Measurements from ENCODE around the gene ADPRH. TPM values are rescaled to one million over a fixed set of nuclear protein-coding genes. Genes with fewer than 3 reads are reported as not detected.
"Not testable (repeated sequence)": the region's sequence is repeated elsewhere in the genome, so short reads cannot be mapped to it uniquely, and the experiment has no call there.

The ADPRH gene
- total RNA-seq, 1 donor from 2014 or later = 1.1 TPM

GRCh38 chr3:119557877-119558269 is 21.4 kb upstream of the ADPRH start:
- no peak for DNase-seq
- TF ChIP-seq CTCF (IDR thresholded peaks at IDR 0.05; ENCODE audit: partially characterized antibody, unreplicated experiment) = no peak
- Mint-ChIP-seq H3K4me3 (ENCODE audit: unreplicated experiment) (no peak overlapping the region), H3K27me3 (ENCODE audit: unreplicated experiment) (peaks cover 2% of the 10 kb centered on the region), H3K27ac (ENCODE audit: unreplicated experiment) (no peak overlapping the region), H3K9me3 (ENCODE audit: unreplicated experiment) (peaks cover 5% of the 10 kb centered on the region), H3K36me3 (ENCODE audit: unreplicated experiment) (no peaks in the 10 kb centered on the region), H3K4me1 (ENCODE audit: low read depth, unreplicated experiment) (no peaks in the 10 kb centered on the region)

- H3K27ac Mint-ChIP-seq (ENCODE audit: unreplicated experiment) = no peak overlapping the region
- no peaks in the 10 kb centered on the region for H3K4me1 Mint-ChIP-seq (ENCODE audit: low read depth, unreplicated experiment)
- H3K36me3 Mint-ChIP-seq (ENCODE audit: unreplicated experiment) = no peaks in the 10 kb centered on the region
- no peak overlapping the region for H3K4me3 Mint-ChIP-seq (ENCODE audit: unreplicated experiment)
- no peak for TF ChIP-seq CTCF (IDR thresholded peaks at IDR 0.05; ENCODE audit: partially characterized antibody, unreplicated experiment)
- H3K27me3 Mint-ChIP-seq (ENCODE audit: unreplicated experiment) = peaks cover 2% of the 10 kb centered on the region
- no peak for DNase-seq
- H3K9me3 Mint-ChIP-seq (ENCODE audit: unreplicated experiment) = peaks cover 5% of the 10 kb centered on the region
Observed at GRCh38 chr3:119558626-119559317, 20.5 kb upstream of the ADPRH start.

- H3K36me3 Mint-ChIP-seq (ENCODE audit: unreplicated experiment) = no peaks in the 10 kb centered on the region
- H3K27ac Mint-ChIP-seq (ENCODE audit: unreplicated experiment) = no peak within 1 kb of the TSS
- H3K9me3 Mint-ChIP-seq (ENCODE audit: unreplicated experiment) = peaks cover 5% of the 10 kb centered on the region
- no peaks in the 10 kb centered on the region for H3K4me1 Mint-ChIP-seq (ENCODE audit: low read depth, unreplicated experiment)
- no peak within 1 kb of the TSS for H3K4me3 Mint-ChIP-seq (ENCODE audit: unreplicated experiment)
- H3K27me3 Mint-ChIP-seq (ENCODE audit: unreplicated experiment) = peaks cover 2% of the 10 kb centered on the region
- DNase-seq = peak; percentile 35
- TF ChIP-seq CTCF (IDR thresholded peaks at IDR 0.05; ENCODE audit: partially characterized antibody, unreplicated experiment) = no peak
Observed at GRCh38 chr3:119559441-119559963, 19.8 kb upstream of the ADPRH start, which contains the start of gene CD80. CD80 (minus strand) TSS chr3:119559614; CDS start chr3:119557728, 1,886 bp downstream.

GRCh38 chr3:119560160-119560559 is 19.1 kb upstream of the ADPRH start:
- H3K36me3 Mint-ChIP-seq (ENCODE audit: unreplicated experiment) = no peaks in the 10 kb centered on the region
- H3K4me1 Mint-ChIP-seq (ENCODE audit: low read depth, unreplicated experiment) = no peaks in the 10 kb centered on the region
- H3K27ac Mint-ChIP-seq (ENCODE audit: unreplicated experiment) = no peak overlapping the region
- TF ChIP-seq CTCF (IDR thresholded peaks at IDR 0.05; ENCODE audit: partially characterized antibody, unreplicated experiment) = no peak
- no peak overlapping the region for H3K4me3 Mint-ChIP-seq (ENCODE audit: unreplicated experiment)
- peaks cover 2% of the 10 kb centered on the region for H3K27me3 Mint-ChIP-seq (ENCODE audit: unreplicated experiment)
- no peak for DNase-seq
- H3K9me3 Mint-ChIP-seq (ENCODE audit: unreplicated experiment) = peaks cover 2% of the 10 kb centered on the region

- DNase-seq = no peak
- H3K27me3 Mint-ChIP-seq (ENCODE audit: unreplicated experiment) = peaks cover 4% of the 10 kb centered on the region
- no peak overlapping the region for H3K4me3 Mint-ChIP-seq (ENCODE audit: unreplicated experiment)
- H3K27ac Mint-ChIP-seq (ENCODE audit: unreplicated experiment) = no peak overlapping the region
- no peaks in the 10 kb centered on the region for H3K4me1 Mint-ChIP-seq (ENCODE audit: low read depth, unreplicated experiment)
- peaks cover 2% of the 10 kb centered on the region for H3K9me3 Mint-ChIP-seq (ENCODE audit: unreplicated experiment)
- TF ChIP-seq CTCF (IDR thresholded peaks at IDR 0.05; ENCODE audit: partially characterized antibody, unreplicated experiment) = no peak
- H3K36me3 Mint-ChIP-seq (ENCODE audit: unreplicated experiment) = no peaks in the 10 kb centered on the region
Observed at GRCh38 chr3:119562307-119562961, 16.9 kb upstream of the ADPRH start.

GRCh38 chr3:119563334-119563733 is 16.0 kb upstream of the ADPRH start:
- not testable (repeated sequence) for H3K9me3 Mint-ChIP-seq (ENCODE audit: unreplicated experiment); H3K27me3 Mint-ChIP-seq (ENCODE audit: unreplicated experiment); H3K4me3 Mint-ChIP-seq (ENCODE audit: unreplicated experiment); H3K36me3 Mint-ChIP-seq (ENCODE audit: unreplicated experiment); DNase-seq; H3K27ac Mint-ChIP-seq (ENCODE audit: unreplicated experiment); H3K4me1 Mint-ChIP-seq (ENCODE audit: low read depth, unreplicated experiment)

Data from glutamatergic neuron (in vitro differentiated cells).